Measurements from ENCODE around the gene TUBB1.

GRCh38 chr20:59040667-59041066, 21.4 kb downstream of the TUBB1 start:
- TF ChIP-seq SMC3 (IDR thresholded peaks at IDR 0.05; ENCODE audit: low read depth, low read length) (no peak), POLR2A (IDR thresholded peaks at IDR 0.05; ENCODE audit: low read depth, low read length) (no peak), CTCF (conservative IDR thresholded peaks at IDR 0.05; ENCODE audit: low read depth, low read length) (no peak), RAD21 (IDR thresholded peaks at IDR 0.05; ENCODE audit: low read length) (no peak), RCOR1 (IDR thresholded peaks at IDR 0.05; ENCODE audit: insufficient replicate concordance, low read length) (no peak), CEBPB (IDR thresholded peaks at IDR 0.05; ENCODE audit: low read depth, low read length) (no peak), FOS (IDR thresholded peaks at IDR 0.05; ENCODE audit: low read depth, low read length) (no peak), RFX5 (IDR thresholded peaks at IDR 0.05; ENCODE audit: low read depth, low read length) (no peak), USF2 (IDR thresholded peaks at IDR 0.05; ENCODE audit: low read depth, low read length) (no peak), MAZ (IDR thresholded peaks at IDR 0.05; ENCODE audit: borderline replicate concordance, low read depth, low read length) (no peak), CHD1 (IDR thresholded peaks at IDR 0.05; ENCODE audit: low read depth, low read length) (no peak), MAFK (IDR thresholded peaks at IDR 0.05; ENCODE audit: low read depth, low read length) (no peak)

Measured in IMR-90 (cell line).